Adrenal gland (tissue), 5 donors: ENCODE data around the gene CAVIN1.

Experiments
- POLR2A ChIP-seq, 2 donors: fragments of 450-650 bp; IDR thresholded peaks; one replicate each; pipeline ENCODE4 v1.6.1; 2017; ENCODE audit warnings: antibody characterized with exemption in 2 of 2, mild to moderate bottlenecking in 2 of 2, moderate library complexity in 1 of 2
- TF ChIP-seq, protein P1 (sequence below), 6 experiments: fragments of 450-650 bp in 4 of 6; fragments of 200-600 bp in 2 of 6; sonication (generic) in 1 of 6; IDR thresholded peaks; 1 replicate in 5 of 6; 2 replicates in 1 of 6; pipeline versions ENCODE4 v1.5.1 to v1.8.0; 2016 to 2021; ENCODE audit warnings: antibody characterized with exemption in 6 of 6, mild to moderate bottlenecking in 2 of 6, moderate library complexity in 1 of 6
- donor health status: DM: no; HTN: no; CAD: no.

DNA sequence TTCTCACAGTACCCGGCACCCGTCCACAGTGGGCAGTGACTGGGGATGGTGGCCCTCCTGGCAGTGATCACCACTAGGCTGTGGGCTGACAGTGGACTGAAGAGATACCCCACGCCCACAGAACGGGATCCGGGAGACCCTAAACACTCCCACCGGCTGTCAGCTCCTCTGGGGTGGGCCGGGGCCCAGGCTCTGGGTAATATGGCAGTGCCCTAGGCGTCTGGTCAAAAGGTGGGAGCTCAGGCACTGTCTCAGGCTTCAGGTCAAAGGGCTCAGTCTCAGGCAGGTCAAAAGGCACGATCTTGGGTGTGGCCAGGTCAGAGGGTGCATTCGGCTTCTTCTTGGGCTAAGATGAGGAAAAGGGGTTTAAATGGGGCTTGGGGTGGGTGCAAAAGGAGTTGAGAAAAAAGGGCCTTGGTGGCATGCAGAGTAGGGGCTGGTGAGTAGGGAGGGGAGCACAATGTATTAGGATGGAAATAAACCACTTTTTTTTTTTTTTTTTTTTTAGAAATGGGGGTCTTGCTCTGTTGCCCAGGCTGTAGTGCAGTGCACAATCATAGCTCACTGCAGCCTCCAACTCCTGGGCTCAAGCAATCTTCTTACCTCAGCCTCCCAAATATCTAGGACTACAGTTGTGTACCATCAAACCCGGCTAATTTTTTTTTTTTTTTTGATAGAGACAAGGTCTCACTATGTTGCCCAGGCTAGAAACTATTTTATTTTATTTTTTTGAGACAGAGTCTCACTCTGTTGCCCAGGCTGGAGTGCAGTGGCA, 11.0 kb downstream of the CAVIN1 start:
- TF ChIP-seq, protein P1, sequence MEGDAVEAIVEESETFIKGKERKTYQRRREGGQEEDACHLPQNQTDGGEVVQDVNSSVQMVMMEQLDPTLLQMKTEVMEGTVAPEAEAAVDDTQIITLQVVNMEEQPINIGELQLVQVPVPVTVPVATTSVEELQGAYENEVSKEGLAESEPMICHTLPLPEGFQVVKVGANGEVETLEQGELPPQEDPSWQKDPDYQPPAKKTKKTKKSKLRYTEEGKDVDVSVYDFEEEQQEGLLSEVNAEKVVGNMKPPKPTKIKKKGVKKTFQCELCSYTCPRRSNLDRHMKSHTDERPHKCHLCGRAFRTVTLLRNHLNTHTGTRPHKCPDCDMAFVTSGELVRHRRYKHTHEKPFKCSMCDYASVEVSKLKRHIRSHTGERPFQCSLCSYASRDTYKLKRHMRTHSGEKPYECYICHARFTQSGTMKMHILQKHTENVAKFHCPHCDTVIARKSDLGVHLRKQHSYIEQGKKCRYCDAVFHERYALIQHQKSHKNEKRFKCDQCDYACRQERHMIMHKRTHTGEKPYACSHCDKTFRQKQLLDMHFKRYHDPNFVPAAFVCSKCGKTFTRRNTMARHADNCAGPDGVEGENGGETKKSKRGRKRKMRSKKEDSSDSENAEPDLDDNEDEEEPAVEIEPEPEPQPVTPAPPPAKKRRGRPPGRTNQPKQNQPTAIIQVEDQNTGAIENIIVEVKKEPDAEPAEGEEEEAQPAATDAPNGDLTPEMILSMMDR (IDR thresholded peaks at IDR 0.05) = no peak
- no peak for TF ChIP-seq POLR2A (IDR thresholded peaks at IDR 0.05)
